ENCODE results near the gene ATP8B1. TPM values are rescaled to one million over a fixed set of nuclear protein-coding genes. Genes with fewer than 3 reads are reported as not detected.

The ATP8B1 gene
- total and polyA plus RNA-seq, 9 of the 15 experiments (the other 6 are each of a cell fraction or from before 2014, with no cell fraction given) = 0.01 to 0.22 (median 0.03) TPM; not detected in 3

DNA sequence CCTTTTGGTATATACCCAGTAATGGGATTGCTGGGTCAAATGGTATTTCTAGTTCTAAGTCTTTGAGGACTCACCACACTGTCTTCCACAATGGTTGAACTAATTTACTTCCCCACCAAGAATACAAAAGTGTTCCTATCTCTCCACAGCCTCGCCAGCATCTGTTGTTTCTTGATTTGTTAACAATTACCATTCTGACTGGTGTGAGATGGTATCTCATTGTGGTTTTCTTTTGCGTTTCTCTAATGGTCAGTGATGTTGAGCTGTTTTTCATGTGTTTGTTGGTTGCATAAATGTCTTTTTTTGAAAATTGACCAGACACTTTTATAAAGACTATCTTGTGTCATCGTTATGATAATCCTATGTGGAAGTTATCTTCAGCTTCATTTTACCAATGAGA, 16.0 kb upstream of the ATP8B1 start (continued):
- no peak for TF ChIP-seq SRF (CRISPR knock-in tag; IDR thresholded peaks at IDR 0.05)
- TF ChIP-seq TAF9B (IDR thresholded peaks at IDR 0.05; ENCODE audit: partially characterized antibody) = no peak
- TF ChIP-seq SMARCC2 (IDR thresholded peaks at IDR 0.05; ENCODE audit: low read depth) = no peak
- TF ChIP-seq PCBP2 (IDR thresholded peaks at IDR 0.05; ENCODE audit: low read depth, low read length, poor library complexity, severe bottlenecking) = no peak
- TF ChIP-seq ZNF561 (CRISPR knock-in tag; conservative IDR thresholded peaks at IDR 0.05) = no peak
- TF ChIP-seq DPF2 (IDR thresholded peaks at IDR 0.05) = peak; percentile 51; the same call in 1 of the 2 replicates
- TF ChIP-seq ZNF695 (CRISPR knock-in tag; IDR thresholded peaks at IDR 0.05) = no peak
- TF ChIP-seq, protein P1, sequence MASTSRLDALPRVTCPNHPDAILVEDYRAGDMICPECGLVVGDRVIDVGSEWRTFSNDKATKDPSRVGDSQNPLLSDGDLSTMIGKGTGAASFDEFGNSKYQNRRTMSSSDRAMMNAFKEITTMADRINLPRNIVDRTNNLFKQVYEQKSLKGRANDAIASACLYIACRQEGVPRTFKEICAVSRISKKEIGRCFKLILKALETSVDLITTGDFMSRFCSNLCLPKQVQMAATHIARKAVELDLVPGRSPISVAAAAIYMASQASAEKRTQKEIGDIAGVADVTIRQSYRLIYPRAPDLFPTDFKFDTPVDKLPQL (IDR thresholded peaks at IDR 0.05; ENCODE audit: extremely low read depth, insufficient read length) = no peak
- no peak for TF ChIP-seq GTF2A2 (tag; IDR thresholded peaks at IDR 0.05)
- TF ChIP-seq ZBTB7A (IDR thresholded peaks at IDR 0.05; ENCODE audit: borderline replicate concordance, control insufficient read depth, low read depth, low read length) = no peak
- TF ChIP-seq LCOR (CRISPR knock-in tag; IDR thresholded peaks at IDR 0.05) = no peak
- no peak for TF ChIP-seq LEF1 (IDR thresholded peaks at IDR 0.05)
- TF ChIP-seq ESRRA (IDR thresholded peaks at IDR 0.05; ENCODE audit: borderline replicate concordance, low read depth) = peak; percentile 59; the same call in 1 of the 2 replicates
- no peak for TF ChIP-seq ZNF133 (CRISPR knock-in tag; IDR thresholded peaks at IDR 0.05)
- peak; percentile 28; the same call in 1 of the 2 replicates for TF ChIP-seq SMARCE1 (IDR thresholded peaks at IDR 0.05)
- TF ChIP-seq YY1 (IDR thresholded peaks at IDR 0.05; ENCODE audit: borderline replicate concordance in 1 of 3, control insufficient read depth in 1 of 3, extremely low read depth in 1 of 3, insufficient read depth in 3 of 3, insufficient read length in 1 of 3, insufficient replicate concordance in 2 of 3, low read depth in 1 of 3, low read length in 2 of 3) = no peak
- TF ChIP-seq GATAD2B (IDR thresholded peaks at IDR 0.05; ENCODE audit: borderline replicate concordance) = no peak
- no peak for TF ChIP-seq KDM4B (IDR thresholded peaks at IDR 0.05; ENCODE audit: borderline replicate concordance in 2 of 2, low read depth in 1 of 2)
- no peak for TF ChIP-seq ZNF3 (CRISPR knock-in tag; IDR thresholded peaks at IDR 0.05)
- TF ChIP-seq ETV5 (CRISPR knock-in tag; IDR thresholded peaks at IDR 0.05; ENCODE audit: low read depth) = no peak
- peak; percentile 72 for TF ChIP-seq CBFA2T3 (IDR thresholded peaks at IDR 0.05)
- TF ChIP-seq ZNF143 (CRISPR knock-in tag; IDR thresholded peaks at IDR 0.05) = no peak
- TF ChIP-seq KLF1 (tag; IDR thresholded peaks at IDR 0.05) = no peak
- no peak for TF ChIP-seq NR2F6 (CRISPR knock-in tag; IDR thresholded peaks at IDR 0.05)
- TF ChIP-seq KDM5B (IDR thresholded peaks at IDR 0.05; ENCODE audit: insufficient replicate concordance, low read depth, low read length) = no peak
- no peak for TF ChIP-seq RFX7 (CRISPR knock-in tag; IDR thresholded peaks at IDR 0.05)
- TF ChIP-seq NFIC (IDR thresholded peaks at IDR 0.05) = 0 out of 2 replicates have a peak, but pooled peaks have one; percentile 32
- no peak for TF ChIP-seq ZNF280B (CRISPR knock-in tag; IDR thresholded peaks at IDR 0.05)
- no peak for TF ChIP-seq ZNF583 (CRISPR knock-in tag; IDR thresholded peaks at IDR 0.05)
- no peak for TF ChIP-seq CHD4 (IDR thresholded peaks at IDR 0.05; ENCODE audit: insufficient read depth, insufficient replicate concordance, low read depth, low read length, poor library complexity, severe bottlenecking)
